ENCODE results near the gene ZNF268. TPM values are rescaled to one million over a fixed set of nuclear protein-coding genes. Genes with fewer than 3 reads are reported as not detected.

Gene ZNF268
- total and polyA plus RNA-seq, 10 of the 15 experiments (the other 5 are each of a cell fraction or from before 2014, with no cell fraction given), result 9.4 to 23.2 (median 15.3) TPM

DNA sequence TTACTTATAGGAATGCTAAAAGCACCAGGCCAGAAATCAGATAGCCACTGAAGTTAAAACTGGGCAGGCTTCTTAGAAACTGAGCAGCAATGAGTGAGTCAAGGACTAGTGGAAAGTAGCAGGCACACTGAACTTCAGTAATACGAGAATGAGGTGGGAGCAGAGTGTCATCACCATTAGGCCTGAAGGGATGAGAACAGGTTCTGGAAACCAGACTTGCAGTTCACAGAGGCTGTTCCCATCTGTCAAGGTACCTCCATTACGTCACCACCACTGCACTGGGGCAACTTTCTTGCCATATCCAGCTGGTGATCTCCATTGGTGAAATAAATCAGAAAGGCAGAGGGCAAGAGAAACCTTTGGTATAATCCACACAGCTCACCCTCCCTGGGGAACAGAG is 35.3 kb upstream of the ZNF268 start:
- POLR2A ChIA-PET, result no interaction called here
- RAD21 ChIA-PET (ENCODE audit: unreplicated experiment), result no interaction called here
- 100% methylated on average over 2 of the region's 2 CpGs for WGBS (ENCODE audit: insufficient coverage, insufficient replicate concordance, low lambda C conversion rate, missing lambda C conversion rate)
- in situ Hi-C loops (cut with MboI), result no loop called here
- Histone ChIP-seq H3K36me3 (ENCODE audit: control insufficient read depth in 2 of 2, insufficient read depth in 2 of 2, low read length in 1 of 2) (no peaks in the 10 kb centered on the region), H3K4me3 (no peak overlapping the region), H3K27me3 (replicated peaks in 1 of 2; ENCODE audit: control insufficient read depth in 2 of 2, insufficient read depth in 2 of 2, low read length in 1 of 2) (no peaks in the 10 kb centered on the region), H3K4me1 (ENCODE audit: control insufficient read depth, insufficient read depth, low read length) (no peaks in the 10 kb centered on the region), H4K20me1 (ENCODE audit: control insufficient read depth, insufficient read depth) (no peaks in the 10 kb centered on the region), H3K9me3 (replicated peaks; ENCODE audit: control insufficient read depth, insufficient read depth, low read length) (peaks cover 12% of the 10 kb centered on the region; the same call in 2 of the 3 replicates), H3K4me2 (ENCODE audit: control insufficient read depth, insufficient read depth) (no peak overlapping the region), H3K27ac (ENCODE audit: control insufficient read depth, insufficient read depth) (no peak overlapping the region), H3K9ac (ENCODE audit: control insufficient read depth, insufficient read depth, low read length) (no peak overlapping the region), H2AFZ (ENCODE audit: control insufficient read depth, low read depth, low read length) (no peak overlapping the region), H3K79me2 (ENCODE audit: control insufficient read depth, insufficient read depth, low read length) (no peaks in the 10 kb centered on the region)
- TF ChIP-seq, protein P1, sequence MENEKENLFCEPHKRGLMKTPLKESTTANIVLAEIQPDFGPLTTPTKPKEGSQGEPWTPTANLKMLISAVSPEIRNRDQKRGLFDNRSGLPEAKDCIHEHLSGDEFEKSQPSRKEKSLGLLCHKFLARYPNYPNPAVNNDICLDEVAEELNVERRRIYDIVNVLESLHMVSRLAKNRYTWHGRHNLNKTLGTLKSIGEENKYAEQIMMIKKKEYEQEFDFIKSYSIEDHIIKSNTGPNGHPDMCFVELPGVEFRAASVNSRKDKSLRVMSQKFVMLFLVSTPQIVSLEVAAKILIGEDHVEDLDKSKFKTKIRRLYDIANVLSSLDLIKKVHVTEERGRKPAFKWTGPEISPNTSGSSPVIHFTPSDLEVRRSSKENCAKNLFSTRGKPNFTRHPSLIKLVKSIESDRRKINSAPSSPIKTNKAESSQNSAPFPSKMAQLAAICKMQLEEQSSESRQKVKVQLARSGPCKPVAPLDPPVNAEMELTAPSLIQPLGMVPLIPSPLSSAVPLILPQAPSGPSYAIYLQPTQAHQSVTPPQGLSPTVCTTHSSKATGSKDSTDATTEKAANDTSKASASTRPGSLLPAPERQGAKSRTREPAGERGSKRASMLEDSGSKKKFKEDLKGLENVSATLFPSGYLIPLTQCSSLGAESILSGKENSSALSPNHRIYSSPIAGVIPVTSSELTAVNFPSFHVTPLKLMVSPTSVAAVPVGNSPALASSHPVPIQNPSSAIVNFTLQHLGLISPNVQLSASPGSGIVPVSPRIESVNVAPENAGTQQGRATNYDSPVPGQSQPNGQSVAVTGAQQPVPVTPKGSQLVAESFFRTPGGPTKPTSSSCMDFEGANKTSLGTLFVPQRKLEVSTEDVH (IDR thresholded peaks at IDR 0.05; ENCODE audit: low read depth, partially characterized antibody), result no peak
- no peak for TF ChIP-seq TCF12 (IDR thresholded peaks at IDR 0.05; ENCODE audit: low read depth, low read length)
- no peak for TF ChIP-seq POLR2AphosphoS5 (IDR thresholded peaks at IDR 0.05; ENCODE audit: low read length)
- TF ChIP-seq, protein P2, sequence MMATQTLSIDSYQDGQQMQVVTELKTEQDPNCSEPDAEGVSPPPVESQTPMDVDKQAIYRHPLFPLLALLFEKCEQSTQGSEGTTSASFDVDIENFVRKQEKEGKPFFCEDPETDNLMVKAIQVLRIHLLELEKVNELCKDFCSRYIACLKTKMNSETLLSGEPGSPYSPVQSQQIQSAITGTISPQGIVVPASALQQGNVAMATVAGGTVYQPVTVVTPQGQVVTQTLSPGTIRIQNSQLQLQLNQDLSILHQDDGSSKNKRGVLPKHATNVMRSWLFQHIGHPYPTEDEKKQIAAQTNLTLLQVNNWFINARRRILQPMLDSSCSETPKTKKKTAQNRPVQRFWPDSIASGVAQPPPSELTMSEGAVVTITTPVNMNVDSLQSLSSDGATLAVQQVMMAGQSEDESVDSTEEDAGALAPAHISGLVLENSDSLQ (IDR thresholded peaks at IDR 0.05), result no peak
- TF ChIP-seq CHD2 (IDR thresholded peaks at IDR 0.05; ENCODE audit: borderline replicate concordance, low read depth, low read length), result no peak
- TF ChIP-seq MYC (IDR thresholded peaks at IDR 0.05; ENCODE audit: insufficient read depth, insufficient read length, insufficient replicate concordance, low read length, severe bottlenecking), result no peak
- CTCF ChIA-PET, result no interaction called here
- ATAC-seq (no peak), FAIRE-seq (no peak), DNase-seq (ENCODE audit: low read depth, low spot score) (no peak)
- SMC1A ChIA-PET (ENCODE audit: uncharacterized antibody, unreplicated experiment), result no interaction called here
- BruUV-seq (replicated peaks), result no TSS peak
- intact Hi-C loops (cut with micrococcal nuclease; ENCODE audit: unreplicated experiment), result no loop called here

All from GM12878 (cell line).